Effector memory CD4-positive, alpha-beta T cell (primary cell): Measurements from ENCODE around the gene RPL13.

Experiments
- DNase-seq, 3 donors: peaks; one replicate each; pipeline ENCODE4 v3.0.0-alpha.2; 2020
- H3K27ac ChIP-seq: 2 replicates; pipeline ENCODE4 v1.7.0; 2013; ENCODE audit warnings: mild to moderate bottlenecking, low read length, moderate library complexity; ENCODE audit not compliant: insufficient read depth, poor library complexity, severe bottlenecking
- H3K27me3 ChIP-seq: replicated peaks from 2 replicates; pipeline ENCODE4 v1.7.0; 2013; ENCODE audit warnings: mild to moderate bottlenecking, low read length; ENCODE audit not compliant: insufficient read depth, control insufficient read depth, poor library complexity, severe bottlenecking
- H3K36me3 ChIP-seq: 2 replicates; pipeline ENCODE4 v1.7.0; 2013; ENCODE audit warnings: mild to moderate bottlenecking, low read length, moderate library complexity; ENCODE audit not compliant: control insufficient read depth, insufficient read depth
- H3K4me1 ChIP-seq: 2 replicates; pipeline ENCODE4 v1.7.0; 2013; ENCODE audit warnings: low read length, mild to moderate bottlenecking; ENCODE audit not compliant: control insufficient read depth, insufficient read depth, poor library complexity, severe bottlenecking
- H3K4me3 ChIP-seq: 2 replicates; pipeline ENCODE4 v1.7.0; 2013; ENCODE audit warnings: low read length, low read depth, mild to moderate bottlenecking; ENCODE audit not compliant: insufficient read depth, poor library complexity, severe bottlenecking
- H3K9me3 ChIP-seq: 2 replicates; pipeline ENCODE4 v1.7.0; 2013; ENCODE audit warnings: mild to moderate bottlenecking, low read length, moderate library complexity; ENCODE audit not compliant: control insufficient read depth

Gene RPL13

GRCh38 chr16:89561142-89561883 is 831 bp downstream of the RPL13 start:
- Histone ChIP-seq H3K27ac (peak overlapping the region; percentile 92), H3K4me3 (peak overlapping the region; percentile 70), H3K9me3 (no peaks in the 10 kb centered on the region), H3K27me3 (no peaks in the 10 kb centered on the region), H3K4me1 (peaks cover 40% of the 10 kb centered on the region), H3K36me3 (peaks cover 24% of the 10 kb centered on the region)
- DNase-seq = peak in 1 of 3 donors; percentile 18

- no peaks in the 10 kb centered on the region for H3K27me3 ChIP-seq
- H3K36me3 ChIP-seq = peaks cover 24% of the 10 kb centered on the region
- peaks cover 40% of the 10 kb centered on the region for H3K4me1 ChIP-seq
- H3K4me3 ChIP-seq = peak overlapping the region; percentile 70
- no peak for DNase-seq
- no peaks in the 10 kb centered on the region for H3K9me3 ChIP-seq
- peak overlapping the region; percentile 92 for H3K27ac ChIP-seq
These were observed 1.6 kb downstream of the RPL13 start for GRCh38 chr16:89561884-89562599.

- Histone ChIP-seq H3K4me1 (peaks cover 38% of the 10 kb centered on the region), H3K9me3 (no peaks in the 10 kb centered on the region), H3K27ac (no peak overlapping the region), H3K4me3 (no peak overlapping the region), H3K27me3 (no peaks in the 10 kb centered on the region), H3K36me3 (peaks cover 24% of the 10 kb centered on the region)
- DNase-seq = no peak
These were observed 2.5 kb downstream of the RPL13 start for GRCh38 chr16:89562939-89563338.

GRCh38 chr16:89563639-89564392 is 3.3 kb downstream of the RPL13 start:
- Histone ChIP-seq H3K4me1 (peaks cover 38% of the 10 kb centered on the region), H3K4me3 (no peak overlapping the region), H3K9me3 (no peaks in the 10 kb centered on the region), H3K27me3 (no peaks in the 10 kb centered on the region), H3K36me3 (peaks cover 24% of the 10 kb centered on the region), H3K27ac (no peak overlapping the region)
- no peak for DNase-seq

GRCh38 chr16:89564476-89565255 is 4.2 kb downstream of the RPL13 start:
- Histone ChIP-seq H3K27me3 (no peaks in the 10 kb centered on the region), H3K9me3 (no peaks in the 10 kb centered on the region), H3K4me1 (peaks cover 35% of the 10 kb centered on the region), H3K27ac (no peak overlapping the region), H3K36me3 (peaks cover 24% of the 10 kb centered on the region), H3K4me3 (no peak overlapping the region)
- no peak for DNase-seq

GRCh38 chr16:89565256-89565505 is 4.7 kb downstream of the RPL13 start:
- no peaks in the 10 kb centered on the region for H3K9me3 ChIP-seq
- H3K36me3 ChIP-seq = peaks cover 24% of the 10 kb centered on the region
- no peak overlapping the region for H3K27ac ChIP-seq
- H3K4me1 ChIP-seq = peaks cover 31% of the 10 kb centered on the region
- no peak overlapping the region for H3K4me3 ChIP-seq
- H3K27me3 ChIP-seq = no peaks in the 10 kb centered on the region
- no peak for DNase-seq

- peak in 2 of 3 donors; percentile 21 to 22 for DNase-seq
- peak overlapping the region; percentile 13 for H3K27ac ChIP-seq
- H3K9me3 ChIP-seq = no peaks in the 10 kb centered on the region
- peak overlapping the region; percentile 39 for H3K4me3 ChIP-seq
- peaks cover 24% of the 10 kb centered on the region for H3K36me3 ChIP-seq
- peaks cover 31% of the 10 kb centered on the region for H3K4me1 ChIP-seq
- H3K27me3 ChIP-seq = no peaks in the 10 kb centered on the region
These were observed 5.3 kb downstream of the RPL13 start for GRCh38 chr16:89565506-89566372.

- Histone ChIP-seq H3K4me1 (peaks cover 20% of the 10 kb centered on the region), H3K36me3 (peaks cover 15% of the 10 kb centered on the region), H3K4me3 (no peak overlapping the region), H3K9me3 (no peaks in the 10 kb centered on the region), H3K27ac (no peak overlapping the region), H3K27me3 (no peaks in the 10 kb centered on the region)
- DNase-seq = no peak
These were observed 7.4 kb downstream of the RPL13 start for GRCh38 chr16:89567656-89568594.
